Stomach (tissue), 4 donors: ENCODE data around the gene MRE11.

Source experiments
- CTCF ChIP-seq, 7 experiments: fragments of 450-650 bp in 4 of 7; fragments of 200-600 bp in 3 of 7; sonication (generic) in 3 of 7; IDR thresholded peaks; one replicate each; pipeline ENCODE4 v1.5.1; 2016 to 2019; ENCODE audit warnings: antibody characterized with exemption in 7 of 7, control low read depth in 2 of 7, mild to moderate bottlenecking in 1 of 7
- EP300 ChIP-seq: sonication (generic); formaldehyde crosslinking; IDR thresholded peaks from one replicate; pipeline ENCODE4 v1.6.1; 2017; ENCODE audit warnings: antibody characterized with exemption
- POLR2AphosphoS5 ChIP-seq, 3 donors: sonication (generic); formaldehyde crosslinking; IDR thresholded peaks; one replicate each; pipeline ENCODE4 v1.6.1; 2016; ENCODE audit warnings: antibody characterized with exemption in 3 of 3

GRCh38 chr11:94536386-94536785, 42.7 kb upstream of the MRE11 start:
- no peak for TF ChIP-seq CTCF (IDR thresholded peaks at IDR 0.05)
- no peak for TF ChIP-seq POLR2AphosphoS5 (IDR thresholded peaks at IDR 0.05)
- TF ChIP-seq EP300: no peak
